Body of pancreas (tissue), 4 donors: ENCODE results near the gene COA8.

ENCODE experiments used
- POLR2A ChIP-seq, 3 donors: fragments of 450-650 bp; IDR thresholded peaks; one replicate each; pipeline ENCODE4 v1.6.1; 2016; ENCODE audit warnings: antibody characterized with exemption in 3 of 3, mild to moderate bottlenecking in 2 of 3
- TF ChIP-seq, protein P1 (sequence below), 7 experiments: fragments of 450-650 bp in 4 of 7; fragments of 200-600 bp in 3 of 7; sonication (generic) in 3 of 7; IDR thresholded peaks; one replicate each; pipeline ENCODE4 v1.5.1; 2016 to 2019; ENCODE audit warnings: antibody characterized with exemption in 7 of 7

DNA sequence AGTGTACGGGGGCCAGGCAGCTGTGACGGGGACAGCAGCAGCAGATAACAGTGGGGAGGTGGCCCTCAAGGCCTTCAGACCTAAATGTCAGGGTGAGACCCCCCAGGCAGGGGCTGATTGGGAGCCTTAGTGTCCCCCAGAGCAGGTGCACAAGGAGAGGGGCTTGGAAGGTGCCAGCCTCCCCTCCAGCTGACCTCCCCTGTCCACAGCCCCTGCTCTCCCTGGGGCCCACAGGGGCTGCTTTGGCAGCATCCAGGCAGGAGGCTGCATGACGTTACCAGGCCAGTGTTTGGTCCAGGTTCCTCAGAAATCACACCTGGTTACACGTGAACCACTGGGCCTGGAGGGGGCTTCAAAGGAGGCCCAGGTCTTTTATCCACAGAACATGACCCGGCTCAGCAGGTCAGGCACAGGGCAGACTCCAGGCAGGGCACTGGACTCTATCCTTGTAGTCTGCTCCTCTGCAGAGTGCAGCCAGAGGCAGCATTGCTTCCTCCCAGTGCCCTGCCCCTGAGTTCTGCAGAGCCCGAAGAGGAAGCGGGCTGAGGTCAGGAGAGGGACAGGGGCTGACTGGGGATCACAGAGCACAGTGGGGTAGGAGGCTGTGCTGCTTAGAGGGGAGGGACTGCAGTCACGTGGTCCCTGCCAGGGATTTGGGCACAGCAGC, 36.4 kb upstream of the COA8 start:
- TF ChIP-seq, protein P1, sequence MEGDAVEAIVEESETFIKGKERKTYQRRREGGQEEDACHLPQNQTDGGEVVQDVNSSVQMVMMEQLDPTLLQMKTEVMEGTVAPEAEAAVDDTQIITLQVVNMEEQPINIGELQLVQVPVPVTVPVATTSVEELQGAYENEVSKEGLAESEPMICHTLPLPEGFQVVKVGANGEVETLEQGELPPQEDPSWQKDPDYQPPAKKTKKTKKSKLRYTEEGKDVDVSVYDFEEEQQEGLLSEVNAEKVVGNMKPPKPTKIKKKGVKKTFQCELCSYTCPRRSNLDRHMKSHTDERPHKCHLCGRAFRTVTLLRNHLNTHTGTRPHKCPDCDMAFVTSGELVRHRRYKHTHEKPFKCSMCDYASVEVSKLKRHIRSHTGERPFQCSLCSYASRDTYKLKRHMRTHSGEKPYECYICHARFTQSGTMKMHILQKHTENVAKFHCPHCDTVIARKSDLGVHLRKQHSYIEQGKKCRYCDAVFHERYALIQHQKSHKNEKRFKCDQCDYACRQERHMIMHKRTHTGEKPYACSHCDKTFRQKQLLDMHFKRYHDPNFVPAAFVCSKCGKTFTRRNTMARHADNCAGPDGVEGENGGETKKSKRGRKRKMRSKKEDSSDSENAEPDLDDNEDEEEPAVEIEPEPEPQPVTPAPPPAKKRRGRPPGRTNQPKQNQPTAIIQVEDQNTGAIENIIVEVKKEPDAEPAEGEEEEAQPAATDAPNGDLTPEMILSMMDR (IDR thresholded peaks at IDR 0.05) = no peak
- no peak for TF ChIP-seq POLR2A (IDR thresholded peaks at IDR 0.05)
